ENCODE results near the gene ZNF496. TPM values are rescaled to one million over a fixed set of nuclear protein-coding genes. Genes with fewer than 3 reads are reported as not detected.
"Not testable (repeated sequence)": the region's sequence is repeated elsewhere in the genome, so short reads cannot be mapped to it uniquely, and the experiment has no call there.

ZNF496 gene
- total RNA-seq, 2 donors from 2014 or later, result 17.2 to 24.5 TPM

- DNase-seq (ENCODE audit: low spot score) (no peak), ATAC-seq (no peak)
- Mint-ChIP-seq H3K36me3 (no peaks in the 10 kb centered on the region), H3K27me3 (peaks cover 0 to 3% of the 10 kb centered on the region in 2 donors), H3K27ac (no peak overlapping the region), H3K9me3 (no peaks in the 10 kb centered on the region), H3K4me3 (no peak overlapping the region), H3K4me1 (ENCODE audit: low read depth in 2 of 2) (peaks cover 0 to 8% of the 10 kb centered on the region in 2 donors)
Observed at GRCh38 chr1:247366926-247367645, 35.4 kb upstream of the ZNF496 start.

- H3K27me3 Mint-ChIP-seq; ATAC-seq; H3K9me3 Mint-ChIP-seq; H3K4me3 Mint-ChIP-seq; H3K36me3 Mint-ChIP-seq; DNase-seq (ENCODE audit: low spot score); H3K27ac Mint-ChIP-seq; H3K4me1 Mint-ChIP-seq (ENCODE audit: low read depth in 2 of 2): not testable (repeated sequence)
Observed at GRCh38 chr1:247366345-247366744, 34.7 kb upstream of the ZNF496 start.

DNA sequence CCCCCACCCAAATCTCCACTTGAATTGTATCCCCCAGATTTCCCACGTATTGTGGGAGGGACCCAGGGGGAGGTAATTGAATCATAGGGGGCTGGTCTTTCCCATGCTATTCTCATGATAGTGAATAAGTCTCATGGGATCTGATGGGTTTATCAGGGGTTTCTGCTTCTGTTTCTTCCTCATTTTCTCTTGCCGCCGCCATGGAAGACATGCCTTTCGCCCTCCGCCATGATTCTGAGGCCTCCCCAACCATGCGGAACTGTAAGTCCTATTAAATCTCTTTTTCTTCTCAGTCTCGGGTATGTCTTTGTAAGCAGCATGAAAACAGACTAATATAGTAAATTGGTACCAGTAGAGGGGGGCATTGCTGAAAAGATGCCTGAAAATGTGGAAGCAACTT lies 33.4 kb upstream of the ZNF496 start:
- H3K9me3 Mint-ChIP-seq, result no peaks in the 10 kb centered on the region
- DNase-seq (ENCODE audit: low spot score) (no peak), ATAC-seq (no peak)
- H3K4me3 Mint-ChIP-seq, result no peak overlapping the region
- peaks cover 8% of the 10 kb centered on the region in 2 donors for H3K4me1 Mint-ChIP-seq (ENCODE audit: low read depth in 2 of 2)
- H3K27ac Mint-ChIP-seq, result no peak overlapping the region
- peaks cover 5 to 14% of the 10 kb centered on the region in 2 donors for H3K27me3 Mint-ChIP-seq
- H3K36me3 Mint-ChIP-seq, result no peaks in the 10 kb centered on the region

GRCh38 chr1:247363000-247363399 lies 31.3 kb upstream of the ZNF496 start:
- not testable (repeated sequence) for DNase-seq (ENCODE audit: low spot score); H3K27ac Mint-ChIP-seq; H3K36me3 Mint-ChIP-seq; ATAC-seq; H3K4me3 Mint-ChIP-seq; H3K9me3 Mint-ChIP-seq
- peaks cover 5 to 24% of the 10 kb centered on the region in 2 donors for H3K27me3 Mint-ChIP-seq
- peaks cover 8 to 13% of the 10 kb centered on the region in 2 donors for H3K4me1 Mint-ChIP-seq (ENCODE audit: low read depth in 2 of 2)

GRCh38 chr1:247362153-247362552 lies 30.5 kb upstream of the ZNF496 start:
- no peak for DNase-seq (ENCODE audit: low spot score)
- H3K4me1 Mint-ChIP-seq (ENCODE audit: low read depth in 2 of 2), result peaks cover 2 to 13% of the 10 kb centered on the region in 2 donors
- H3K36me3 Mint-ChIP-seq, result no peaks in the 10 kb centered on the region
- ATAC-seq, result no peak
- H3K4me3 Mint-ChIP-seq, result no peak overlapping the region
- H3K27me3 Mint-ChIP-seq, result peaks cover 9 to 24% of the 10 kb centered on the region in 2 donors
- H3K9me3 Mint-ChIP-seq, result no peaks in the 10 kb centered on the region
- no peak overlapping the region for H3K27ac Mint-ChIP-seq

- DNase-seq (ENCODE audit: low spot score), result no peak
- Mint-ChIP-seq H3K9me3 (no peaks in the 10 kb centered on the region), H3K27ac (no peak overlapping the region), H3K4me1 (ENCODE audit: low read depth in 2 of 2) (peaks cover 2 to 13% of the 10 kb centered on the region in 2 donors), H3K36me3 (no peaks in the 10 kb centered on the region), H3K27me3 (peaks cover 9 to 29% of the 10 kb centered on the region in 2 donors), H3K4me3 (no peak overlapping the region)
- no peak for ATAC-seq
Observed at GRCh38 chr1:247360991-247361731, 29.5 kb upstream of the ZNF496 start.

DNA sequence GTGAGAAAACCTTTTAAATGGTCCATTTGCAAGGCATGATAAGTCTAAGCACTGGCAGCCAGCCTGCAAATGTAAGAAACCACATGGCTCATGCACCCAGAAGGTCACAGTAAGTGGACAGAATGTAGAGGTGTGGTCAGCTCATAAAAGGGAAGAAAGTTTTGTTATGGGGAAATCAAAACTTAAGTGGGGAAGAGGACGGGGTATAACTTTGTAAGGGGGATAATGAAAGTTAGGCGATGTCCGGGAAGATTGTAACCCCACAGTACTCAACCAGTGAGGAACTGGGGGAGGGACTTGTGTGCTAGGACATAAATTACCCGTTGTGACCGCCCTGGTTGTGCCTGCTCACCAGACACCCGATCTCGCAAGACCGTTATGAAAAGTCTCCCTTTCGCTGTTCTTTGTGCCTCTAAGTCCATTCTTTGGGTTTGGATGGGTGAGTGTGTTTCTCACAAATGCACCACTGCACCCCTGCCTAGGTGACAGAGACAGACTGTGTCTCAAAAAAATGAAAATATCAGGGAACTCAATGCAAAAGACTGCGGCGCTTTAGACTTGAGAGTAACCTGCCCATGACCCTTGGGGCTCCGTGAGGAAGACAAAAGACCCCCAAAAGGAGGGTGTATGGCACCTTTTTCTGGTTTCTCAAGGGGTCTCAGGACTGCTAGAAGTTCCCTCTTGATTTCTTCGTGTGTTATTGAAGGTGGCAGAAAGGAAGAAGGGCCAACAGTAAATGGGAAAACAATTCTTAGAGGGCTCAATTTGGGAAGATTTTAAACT lies 28.6 kb upstream of the ZNF496 start:
- Mint-ChIP-seq H3K4me1 (ENCODE audit: low read depth in 2 of 2) (peaks cover 2 to 13% of the 10 kb centered on the region in 2 donors), H3K27ac (no peak overlapping the region), H3K36me3 (peaks cover 5% of the 10 kb centered on the region), H3K27me3 (peaks cover 13 to 38% of the 10 kb centered on the region in 2 donors), H3K4me3 (peak overlapping the region; percentile 23), H3K9me3 (no peaks in the 10 kb centered on the region)
- no peak for ATAC-seq
- no peak for DNase-seq (ENCODE audit: low spot score)

DNA sequence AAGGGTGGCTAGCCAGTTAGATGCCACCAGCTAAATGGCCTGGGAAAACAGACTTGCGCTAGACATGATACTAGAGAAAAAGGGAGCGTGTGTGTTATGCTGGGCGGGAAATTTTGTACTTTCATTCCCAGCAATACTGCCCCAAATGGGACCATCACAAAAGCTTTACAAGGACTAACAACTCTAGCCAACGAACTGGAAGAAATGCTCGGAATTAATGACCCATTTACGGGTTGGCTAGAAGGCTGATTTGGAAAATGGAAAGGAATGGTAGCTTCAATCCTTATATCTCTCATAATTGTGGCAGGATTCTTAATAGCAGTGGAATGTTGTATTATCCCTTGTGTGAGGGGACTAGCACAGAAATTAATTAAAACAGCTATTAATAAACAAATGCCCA lies 27.9 kb upstream of the ZNF496 start:
- DNase-seq (ENCODE audit: low spot score), result no peak
- no peaks in the 10 kb centered on the region for H3K9me3 Mint-ChIP-seq
- peaks cover 2 to 13% of the 10 kb centered on the region in 2 donors for H3K4me1 Mint-ChIP-seq (ENCODE audit: low read depth in 2 of 2)
- peak overlapping the region; percentile 23 for H3K4me3 Mint-ChIP-seq
- H3K27me3 Mint-ChIP-seq, result peaks cover 13 to 38% of the 10 kb centered on the region in 2 donors
- H3K36me3 Mint-ChIP-seq, result peaks cover 5% of the 10 kb centered on the region
- H3K27ac Mint-ChIP-seq, result no peak overlapping the region
- no peak for ATAC-seq

DNA sequence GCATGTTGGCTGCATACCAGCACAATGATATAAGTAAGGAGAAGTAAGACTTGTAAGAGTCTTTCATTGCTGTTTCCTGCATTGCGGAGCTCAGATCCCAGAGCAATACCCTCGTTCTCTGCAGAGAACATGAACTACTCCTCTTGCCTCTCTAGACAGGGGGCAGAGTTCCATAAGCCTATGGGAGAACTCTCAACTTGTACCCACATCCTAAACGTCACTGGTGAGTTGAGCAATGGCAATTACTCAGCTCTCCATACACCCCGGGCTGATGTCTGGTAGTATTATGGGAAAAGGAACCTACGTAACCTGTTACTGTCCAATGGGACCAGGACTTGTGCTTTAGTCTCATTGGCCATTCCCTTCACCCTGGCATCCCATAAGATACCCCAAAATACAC lies 27.3 kb upstream of the ZNF496 start:
- DNase-seq (ENCODE audit: low spot score) (no peak), ATAC-seq (no peak)
- Mint-ChIP-seq H3K27ac (no peak overlapping the region), H3K4me1 (ENCODE audit: low read depth in 2 of 2) (peaks cover 2 to 13% of the 10 kb centered on the region in 2 donors), H3K27me3 (peaks cover 13 to 38% of the 10 kb centered on the region in 2 donors), H3K36me3 (peaks cover 5% of the 10 kb centered on the region), H3K9me3 (no peaks in the 10 kb centered on the region), H3K4me3 (no peak overlapping the region)

DNA sequence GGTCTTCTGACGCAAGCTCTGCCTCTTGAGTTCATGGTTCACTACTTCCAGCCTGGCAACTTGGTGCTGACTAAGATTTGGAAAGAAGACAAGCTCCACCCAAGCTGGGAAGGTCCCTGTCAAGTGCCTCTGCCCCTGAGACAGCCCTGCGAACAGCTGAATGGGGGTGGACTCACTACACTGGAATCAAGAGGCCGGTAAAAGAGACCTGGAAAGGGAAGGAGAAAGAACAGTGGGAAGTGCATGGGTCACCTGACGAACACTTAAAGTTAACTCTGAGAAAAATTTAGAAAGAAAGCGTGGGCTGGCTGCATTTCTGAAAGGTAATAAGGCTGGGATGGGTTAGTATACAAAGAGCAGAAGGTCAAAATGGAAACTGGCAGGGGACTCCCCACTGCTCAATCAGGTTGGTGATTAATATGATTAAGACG lies 26.1 kb upstream of the ZNF496 start:
- peaks cover 5% of the 10 kb centered on the region for H3K36me3 Mint-ChIP-seq
- no peak overlapping the region for H3K27ac Mint-ChIP-seq
- DNase-seq (ENCODE audit: low spot score) (no peak), ATAC-seq (no peak)
- H3K9me3 Mint-ChIP-seq, result no peaks in the 10 kb centered on the region
- H3K4me3 Mint-ChIP-seq, result no peak overlapping the region
- peaks cover 0 to 13% of the 10 kb centered on the region in 2 donors for H3K4me1 Mint-ChIP-seq (ENCODE audit: low read depth in 2 of 2)
- H3K27me3 Mint-ChIP-seq, result peaks cover 16 to 38% of the 10 kb centered on the region in 2 donors

DNA sequence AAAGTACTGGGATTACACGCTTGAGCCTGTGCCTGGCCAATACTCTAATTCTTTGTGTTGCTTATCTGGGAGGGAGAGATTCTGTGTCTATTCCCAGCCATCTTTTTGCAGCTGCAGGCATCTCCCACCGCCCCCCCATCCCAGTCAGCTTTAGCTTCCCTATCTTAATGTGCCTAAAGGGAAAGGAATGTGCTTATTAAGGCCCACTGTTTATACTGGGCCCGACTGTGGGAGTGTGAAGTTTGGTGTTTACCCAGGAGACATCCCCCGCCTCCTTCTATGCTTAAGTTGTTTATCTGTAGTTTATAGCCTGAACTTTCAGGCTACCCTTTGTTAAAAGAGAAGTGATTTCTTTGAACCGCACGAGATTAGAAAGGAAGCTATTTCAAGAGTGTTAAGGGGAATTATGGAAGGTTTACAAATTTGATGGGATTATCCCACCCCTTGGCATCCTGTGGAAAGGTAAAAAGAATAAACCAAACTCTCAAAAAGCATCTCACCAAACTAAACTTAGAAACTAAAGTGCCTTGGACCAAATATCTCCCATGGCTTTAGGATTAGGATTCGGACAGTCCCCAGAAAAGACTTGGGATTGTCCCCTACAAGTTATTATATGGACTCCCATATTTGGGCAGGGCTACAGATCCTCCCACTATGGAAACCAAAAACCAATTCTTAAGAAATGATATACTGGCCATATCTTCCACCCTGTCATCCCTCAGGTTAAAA lies 25.5 kb upstream of the ZNF496 start:
- no peak for DNase-seq (ENCODE audit: low spot score)
- Mint-ChIP-seq H3K27ac (no peak overlapping the region), H3K4me3 (no peak overlapping the region)

GRCh38 chr1:247355160-247355559 lies 23.5 kb upstream of the ZNF496 start:
- not testable (repeated sequence) for ATAC-seq, H3K9me3 Mint-ChIP-seq

More for the DNA sequence above, 25.5 kb upstream of the ZNF496 start:
- Mint-ChIP-seq H3K27me3 (peaks cover 18 to 38% of the 10 kb centered on the region in 2 donors), H3K4me1 (ENCODE audit: low read depth in 2 of 2) (peaks cover 0 to 13% of the 10 kb centered on the region in 2 donors), H3K9me3 (no peaks in the 10 kb centered on the region), H3K36me3 (peaks cover 5% of the 10 kb centered on the region)
- ATAC-seq, result no peak

GRCh38 chr1:247352175-247352574 lies 20.5 kb upstream of the ZNF496 start:
- Mint-ChIP-seq H3K27me3 (peaks cover 13 to 14% of the 10 kb centered on the region in 2 donors), H3K36me3 (peaks cover 5% of the 10 kb centered on the region), H3K4me1 (ENCODE audit: low read depth in 2 of 2) (peaks cover 0 to 5% of the 10 kb centered on the region in 2 donors), H3K9me3 (no peaks in the 10 kb centered on the region), H3K27ac (no peak overlapping the region), H3K4me3 (no peak overlapping the region)
- ATAC-seq (no peak), DNase-seq (ENCODE audit: low spot score) (no peak)

More at GRCh38 chr1:247355160-247355559, 23.5 kb upstream of the ZNF496 start:
- H3K4me1 Mint-ChIP-seq (ENCODE audit: low read depth in 2 of 2); DNase-seq (ENCODE audit: low spot score); H3K27ac Mint-ChIP-seq; H3K4me3 Mint-ChIP-seq; H3K36me3 Mint-ChIP-seq: not testable (repeated sequence)
- H3K27me3 Mint-ChIP-seq, result peaks cover 17 to 25% of the 10 kb centered on the region in 2 donors
